ENCODE results near the gene HOXA3. TPM values are rescaled to one million over a fixed set of nuclear protein-coding genes. Genes with fewer than 3 reads are reported as not detected.
A peak's percentile ranks its signal among the peaks of the same experiment; 100 is the strongest.

The HOXA3 gene
- total and polyA plus RNA-seq, 4 donors, result 3.8 to 20.8 (median 10.9) TPM

- ATAC-seq (ENCODE audit: low FRiP score) (no peak), DNase-seq (peak; percentile 14 to 46)
- Histone ChIP-seq H3K36me3 (ENCODE audit: control insufficient read depth in 1 of 2, insufficient read depth in 2 of 2, low read length in 1 of 2) (no peaks in the 10 kb centered on the region), H3K4me3 (ENCODE audit: low read length in 2 of 2) (no peak overlapping the region), H3K9me3 (ENCODE audit: control insufficient read depth, low read length) (no peaks in the 10 kb centered on the region), H3K4me1 (ENCODE audit: control insufficient read depth in 1 of 2, insufficient read depth in 2 of 2, low read length in 2 of 2) (no peaks in the 10 kb centered on the region), H3K27me3 (ENCODE audit: control insufficient read depth in 1 of 2, insufficient read depth in 2 of 2, low read length in 1 of 2) (peaks cover 0 to 1% of the 10 kb centered on the region in 2 donors), H3K27ac (ENCODE audit: low read depth in 1 of 2, low read length in 2 of 2) (no peak overlapping the region)
- intact Hi-C loops (cut with DNase I), result no loop called here
- WGBS, 2 donors, result 87 to 94% methylated on average over 12 of the region's 12 CpGs
Observed at GRCh38 chr7:27174874-27175625, 22.7 kb upstream of the HOXA3 start.

GRCh38 chr7:27173956-27174873 lies 21.8 kb upstream of the HOXA3 start, which contains the start of gene HOXA10:
TSS of gene HOXA10 (minus strand) at chr7:27174320. CDS start at chr7:27174306, 14 bp downstream.
- Histone ChIP-seq H3K36me3 (ENCODE audit: control insufficient read depth in 1 of 2, insufficient read depth in 2 of 2, low read length in 1 of 2) (no peaks in the 10 kb centered on the region), H3K9me3 (ENCODE audit: control insufficient read depth, low read length) (no peaks in the 10 kb centered on the region), H3K27ac (ENCODE audit: low read depth in 1 of 2, low read length in 2 of 2) (no peak within 1 kb of the TSS), H3K4me3 (ENCODE audit: low read length in 2 of 2) (peak within 1 kb of the TSS; percentile 29 to 52), H3K27me3 (ENCODE audit: control insufficient read depth in 1 of 2, insufficient read depth in 2 of 2, low read length in 1 of 2) (peaks cover 0 to 1% of the 10 kb centered on the region in 2 donors), H3K4me1 (ENCODE audit: control insufficient read depth in 1 of 2, insufficient read depth in 2 of 2, low read length in 2 of 2) (no peaks in the 10 kb centered on the region)
- 12 to 13% methylated on average over 62 to 82 of the region's 82 CpGs for WGBS, 2 donors
- no peak for ATAC-seq (ENCODE audit: low FRiP score)
- intact Hi-C loops (cut with DNase I), result no loop called here
- peak; percentile 55 to 79 for DNase-seq

GRCh38 chr7:27173511-27173955 lies 21.1 kb upstream of the HOXA3 start:
- no peaks in the 10 kb centered on the region for H3K36me3 ChIP-seq (ENCODE audit: control insufficient read depth in 1 of 2, insufficient read depth in 2 of 2, low read length in 1 of 2)
- DNase-seq, result peak; percentile 63 to 86
- WGBS, 2 donors, result 0 to 1% methylated on average over 53 to 59 of the region's 59 CpGs
- H3K4me1 ChIP-seq (ENCODE audit: control insufficient read depth in 1 of 2, insufficient read depth in 2 of 2, low read length in 2 of 2), result no peaks in the 10 kb centered on the region
- H3K9me3 ChIP-seq (ENCODE audit: control insufficient read depth, low read length), result no peaks in the 10 kb centered on the region
- peak; percentile 12 for ATAC-seq (ENCODE audit: low FRiP score)
- peak overlapping the region; percentile 29 to 52 for H3K4me3 ChIP-seq (ENCODE audit: low read length in 2 of 2)
- intact Hi-C loops (cut with DNase I), result no loop called here
- peaks cover 0 to 1% of the 10 kb centered on the region in 2 donors for H3K27me3 ChIP-seq (ENCODE audit: control insufficient read depth in 1 of 2, insufficient read depth in 2 of 2, low read length in 1 of 2)
- H3K27ac ChIP-seq (ENCODE audit: low read depth in 1 of 2, low read length in 2 of 2), result no peak overlapping the region

GRCh38 chr7:27172823-27173510 lies 20.6 kb upstream of the HOXA3 start:
- Histone ChIP-seq H3K9me3 (ENCODE audit: control insufficient read depth, low read length) (no peaks in the 10 kb centered on the region), H3K27me3 (ENCODE audit: control insufficient read depth in 1 of 2, insufficient read depth in 2 of 2, low read length in 1 of 2) (peaks cover 0 to 1% of the 10 kb centered on the region in 2 donors), H3K4me1 (ENCODE audit: control insufficient read depth in 1 of 2, insufficient read depth in 2 of 2, low read length in 2 of 2) (no peaks in the 10 kb centered on the region), H3K27ac (ENCODE audit: low read depth in 1 of 2, low read length in 2 of 2) (no peak overlapping the region), H3K4me3 (ENCODE audit: low read length in 2 of 2) (peak overlapping the region; percentile 29 to 52), H3K36me3 (ENCODE audit: control insufficient read depth in 1 of 2, insufficient read depth in 2 of 2, low read length in 1 of 2) (no peaks in the 10 kb centered on the region)
- DNase-seq, result peak; percentile 53 to 92
- intact Hi-C loops (cut with DNase I), result no loop called here
- 3 to 6% methylated on average over 58 of the region's 58 CpGs for WGBS, 2 donors
- peak; percentile 79 for ATAC-seq (ENCODE audit: low FRiP score)

GRCh38 chr7:27172315-27172774 lies 20.0 kb upstream of the HOXA3 start:
- no peak overlapping the region for H3K27ac ChIP-seq (ENCODE audit: low read depth in 1 of 2, low read length in 2 of 2)
- DNase-seq (peak in 1 of 2 donors; percentile 72), ATAC-seq (ENCODE audit: low FRiP score) (no peak)
- H3K9me3 ChIP-seq (ENCODE audit: control insufficient read depth, low read length), result no peaks in the 10 kb centered on the region
- peaks cover 0 to 1% of the 10 kb centered on the region in 2 donors for H3K27me3 ChIP-seq (ENCODE audit: control insufficient read depth in 1 of 2, insufficient read depth in 2 of 2, low read length in 1 of 2)
- WGBS, 2 donors, result 50 to 52% methylated on average over 10 of the region's 10 CpGs
- H3K4me3 ChIP-seq (ENCODE audit: low read length in 2 of 2), result no peak overlapping the region
- H3K36me3 ChIP-seq (ENCODE audit: control insufficient read depth in 1 of 2, insufficient read depth in 2 of 2, low read length in 1 of 2), result no peaks in the 10 kb centered on the region
- intact Hi-C loops (cut with DNase I), result no loop called here
- no peaks in the 10 kb centered on the region for H3K4me1 ChIP-seq (ENCODE audit: control insufficient read depth in 1 of 2, insufficient read depth in 2 of 2, low read length in 2 of 2)

GRCh38 chr7:27171637-27172314 lies 19.4 kb upstream of the HOXA3 start:
- Histone ChIP-seq H3K27me3 (ENCODE audit: control insufficient read depth in 1 of 2, insufficient read depth in 2 of 2, low read length in 1 of 2) (peaks cover 0 to 1% of the 10 kb centered on the region in 2 donors), H3K4me3 (ENCODE audit: low read length in 2 of 2) (no peak overlapping the region), H3K27ac (ENCODE audit: low read depth in 1 of 2, low read length in 2 of 2) (no peak overlapping the region), H3K36me3 (ENCODE audit: control insufficient read depth in 1 of 2, insufficient read depth in 2 of 2, low read length in 1 of 2) (no peaks in the 10 kb centered on the region), H3K4me1 (ENCODE audit: control insufficient read depth in 1 of 2, insufficient read depth in 2 of 2, low read length in 2 of 2) (no peaks in the 10 kb centered on the region), H3K9me3 (ENCODE audit: control insufficient read depth, low read length) (no peaks in the 10 kb centered on the region)
- intact Hi-C loops (cut with DNase I), result no loop called here
- ATAC-seq (ENCODE audit: low FRiP score) (no peak), DNase-seq (peak; percentile 30 to 73)
- WGBS, 2 donors, result 40 to 49% methylated on average over 30 of the region's 30 CpGs

- Histone ChIP-seq H3K9me3 (ENCODE audit: control insufficient read depth, low read length) (no peaks in the 10 kb centered on the region), H3K27ac (ENCODE audit: low read depth in 1 of 2, low read length in 2 of 2) (no peak overlapping the region), H3K4me1 (ENCODE audit: control insufficient read depth in 1 of 2, insufficient read depth in 2 of 2, low read length in 2 of 2) (no peaks in the 10 kb centered on the region), H3K27me3 (ENCODE audit: control insufficient read depth in 1 of 2, insufficient read depth in 2 of 2, low read length in 1 of 2) (peaks cover 0 to 1% of the 10 kb centered on the region in 2 donors), H3K4me3 (ENCODE audit: low read length in 2 of 2) (no peak overlapping the region), H3K36me3 (ENCODE audit: control insufficient read depth in 1 of 2, insufficient read depth in 2 of 2, low read length in 1 of 2) (no peaks in the 10 kb centered on the region)
- no peak for ATAC-seq (ENCODE audit: low FRiP score)
- DNase-seq, result peak; percentile 20 to 76
- intact Hi-C loops (cut with DNase I), result no loop called here
- 49 to 56% methylated on average over 8 of the region's 8 CpGs for WGBS, 2 donors
Observed at GRCh38 chr7:27171325-27171636, 18.9 kb upstream of the HOXA3 start.

Measured in aorta (tissue), 5 donors.